Measurements from ENCODE around the gene FRMD5.

Gene FRMD5

GRCh38 chr15:43920254-43920600 is 274.8 kb downstream of the FRMD5 start:
- no peak for FAIRE-seq

DNA sequence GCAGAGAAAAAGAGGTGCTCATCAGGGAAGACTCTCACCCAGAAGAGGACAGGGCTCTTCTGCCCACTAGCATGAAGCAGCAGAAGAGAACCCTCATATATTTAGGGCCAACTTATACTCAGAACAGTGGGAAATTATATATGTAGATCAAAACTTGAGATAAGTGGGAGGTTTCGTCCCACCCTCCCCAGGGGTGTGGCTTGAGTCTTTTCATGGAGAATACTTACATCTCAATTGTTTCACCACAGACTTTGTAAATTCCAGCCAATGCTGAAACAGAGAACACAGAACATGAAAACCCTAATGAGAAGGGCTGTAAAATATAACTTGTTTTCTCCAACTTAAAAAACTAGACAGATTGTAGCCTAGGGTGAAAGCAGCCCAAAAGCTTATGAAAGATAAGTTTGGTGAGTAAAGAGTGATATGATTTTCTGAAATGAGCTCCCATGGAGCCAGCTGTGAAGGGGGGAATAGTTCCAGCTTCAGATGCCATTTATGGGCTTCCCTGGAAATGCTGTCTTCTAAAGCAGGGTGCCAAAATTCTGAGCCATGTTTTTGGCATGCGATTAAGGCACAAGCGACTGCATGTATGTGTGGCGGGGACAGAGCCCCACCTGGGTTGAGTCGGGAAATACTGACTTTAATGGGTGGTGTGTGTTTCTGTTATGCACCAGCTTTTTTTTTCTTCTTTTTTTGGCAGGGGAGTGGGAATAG is 275.4 kb downstream of the FRMD5 start:
- FAIRE-seq, result no peak

DNA sequence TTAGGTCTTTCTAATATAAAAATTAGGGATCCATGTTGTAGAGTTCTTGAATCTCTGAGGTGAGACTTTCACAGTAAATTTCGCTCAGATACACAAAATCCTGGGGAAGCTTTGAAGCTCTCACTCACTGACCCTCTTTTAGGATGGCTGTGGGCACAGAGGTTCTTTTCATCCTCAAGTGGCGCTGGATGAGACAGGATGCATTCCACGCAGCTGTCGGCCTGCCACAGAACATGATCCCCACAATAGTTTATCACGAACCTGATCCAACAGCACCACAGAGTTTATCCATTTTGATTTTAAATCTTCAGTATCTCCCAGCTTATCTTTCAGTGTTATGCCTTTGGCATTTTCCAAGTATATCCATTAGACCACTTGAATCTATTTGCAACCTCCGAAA is 276.4 kb downstream of the FRMD5 start:
- FAIRE-seq, result no peak

GRCh38 chr15:43916326-43916660 is 278.8 kb downstream of the FRMD5 start:
- no peak for FAIRE-seq

DNA sequence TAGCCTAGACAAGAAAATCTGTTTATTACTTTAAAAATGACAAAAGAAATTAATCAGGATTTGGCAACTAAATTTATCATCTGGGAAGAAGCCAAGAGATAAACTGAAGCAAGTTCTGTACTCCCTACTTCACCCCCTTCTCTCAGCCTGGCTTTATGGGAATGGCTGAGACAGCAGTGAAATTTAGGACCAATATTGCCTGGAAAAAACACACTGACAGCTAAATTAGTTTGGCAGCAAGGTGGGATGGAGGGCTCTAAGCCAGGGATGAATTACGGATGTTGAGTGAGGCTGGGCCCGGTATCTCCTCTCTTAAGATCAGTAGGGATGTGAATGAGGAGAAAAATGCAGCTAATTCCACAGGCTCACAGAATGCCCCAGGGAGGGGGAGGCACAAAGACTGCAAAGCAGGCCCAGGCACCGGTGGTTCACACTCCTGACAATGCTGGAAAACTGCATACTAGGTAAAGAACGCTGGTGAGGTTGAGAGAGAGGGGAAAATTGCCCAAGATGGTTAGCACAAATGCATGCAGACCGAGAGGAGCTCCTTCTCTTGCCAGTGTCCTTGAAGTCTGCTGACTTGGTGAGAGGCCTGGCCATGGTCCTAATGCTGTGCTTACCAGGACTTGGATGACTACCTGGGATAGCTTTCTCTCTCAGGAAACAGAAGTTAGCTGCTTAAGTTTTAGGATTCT is 279.3 kb downstream of the FRMD5 start:
- FAIRE-seq, result no peak

GRCh38 chr15:43913941-43914340 is 281.1 kb downstream of the FRMD5 start:
- no peak for FAIRE-seq

- FAIRE-seq, result no peak
These were observed 281.9 kb downstream of the FRMD5 start for GRCh38 chr15:43913026-43913780.

- FAIRE-seq, result no peak
These were observed 282.9 kb downstream of the FRMD5 start for GRCh38 chr15:43912208-43912607.

DNA sequence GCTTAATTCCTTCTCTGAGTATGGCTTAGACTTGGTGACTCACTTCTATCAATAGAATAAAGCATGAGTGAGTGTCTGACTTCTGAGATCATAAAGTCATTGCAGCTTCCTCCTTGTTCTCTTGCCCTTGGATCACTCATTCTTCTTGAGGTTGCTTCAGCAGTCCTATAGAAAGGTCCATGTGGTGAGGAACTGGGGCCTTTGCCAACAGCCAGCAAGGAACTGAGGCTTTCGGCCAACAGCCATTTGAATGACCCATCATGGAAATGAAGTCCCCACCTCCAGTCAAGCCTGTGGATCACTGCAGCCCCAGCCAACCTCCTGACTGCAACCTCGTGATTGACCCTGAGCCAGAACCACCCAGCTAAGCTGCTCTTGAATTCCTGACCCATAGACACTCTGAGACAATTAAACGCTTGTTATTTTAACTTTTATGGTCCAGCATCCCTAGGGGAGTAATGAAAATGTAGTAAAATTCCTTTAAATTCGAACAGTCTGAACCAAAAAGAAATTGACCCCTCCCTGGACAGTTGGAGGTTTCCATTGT is 283.8 kb downstream of the FRMD5 start:
- no peak for FAIRE-seq

DNA sequence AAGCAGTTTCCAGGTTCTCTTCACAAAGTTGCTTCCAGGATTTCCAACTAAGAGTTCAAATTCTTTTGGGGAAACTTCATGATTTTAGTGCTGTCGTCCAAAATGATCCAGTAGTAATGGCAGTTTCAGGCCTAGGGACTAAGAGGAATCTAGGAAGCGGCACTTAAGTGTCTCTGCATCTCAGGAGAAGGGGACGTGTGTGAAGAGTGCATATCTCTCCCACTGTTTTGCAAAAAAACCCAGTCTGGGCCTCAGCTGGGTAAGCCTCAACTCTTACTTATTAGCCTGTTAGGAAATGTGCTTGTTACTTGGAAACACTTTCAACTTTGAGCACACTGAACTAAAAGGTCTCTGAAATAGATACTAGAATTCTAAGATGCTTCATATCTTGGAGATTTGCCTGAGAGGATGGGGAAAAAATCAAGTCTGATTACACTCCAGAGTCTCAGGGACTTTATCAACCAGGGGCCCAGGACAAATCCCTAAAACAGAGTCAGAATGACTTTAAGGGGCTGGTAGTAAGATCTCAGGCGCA is 286.5 kb downstream of the FRMD5 start:
- FAIRE-seq, result no peak

DNA sequence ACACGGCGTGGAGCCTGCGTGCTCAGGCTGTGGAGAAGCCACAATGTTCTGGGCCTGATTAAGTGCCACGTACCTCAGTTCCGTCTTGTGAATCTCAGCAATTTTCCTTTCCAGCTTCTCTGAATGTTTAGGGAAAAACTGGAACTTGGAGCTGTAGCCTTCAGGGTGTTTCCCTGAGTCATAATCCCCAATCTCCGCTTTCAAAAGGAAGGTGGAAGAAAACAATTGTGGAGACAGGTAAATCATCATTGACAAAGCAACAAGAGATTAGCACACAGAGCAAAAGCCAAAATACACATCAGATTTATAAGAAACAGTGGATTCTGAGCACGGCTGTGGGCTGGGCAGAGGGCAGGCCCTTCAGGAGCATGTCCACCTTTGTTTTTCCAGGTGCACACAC is 289.3 kb downstream of the FRMD5 start:
- FAIRE-seq, result no peak

- FAIRE-seq, result no peak
These were observed 291.2 kb downstream of the FRMD5 start for GRCh38 chr15:43903864-43904290.

GRCh38 chr15:43901495-43901894 is 293.6 kb downstream of the FRMD5 start:
- no peak for FAIRE-seq

DNA sequence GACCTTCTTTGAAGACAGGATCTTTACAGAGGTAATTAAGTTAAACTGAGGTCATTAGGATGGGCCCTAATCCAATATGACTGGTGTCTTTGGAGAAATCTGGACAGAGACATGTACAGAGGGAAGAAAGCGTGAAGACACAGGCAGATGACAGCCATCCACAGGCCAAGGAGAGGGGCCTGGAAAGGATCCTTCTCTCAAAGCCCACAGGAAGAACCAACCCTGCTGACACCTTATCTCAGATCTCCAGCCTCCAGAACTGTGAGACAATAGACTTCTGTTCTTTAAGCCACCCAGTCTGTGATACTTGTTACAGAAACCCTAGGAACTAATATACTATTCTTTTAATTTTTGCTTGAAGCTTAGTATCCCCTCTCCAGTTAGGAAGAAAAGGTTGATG is 294.1 kb downstream of the FRMD5 start:
- no peak for FAIRE-seq

GRCh38 chr15:43899928-43900327 is 295.1 kb downstream of the FRMD5 start:
- no peak for FAIRE-seq

- FAIRE-seq, result no peak
These were observed 296.2 kb downstream of the FRMD5 start for GRCh38 chr15:43898891-43899290.

DNA sequence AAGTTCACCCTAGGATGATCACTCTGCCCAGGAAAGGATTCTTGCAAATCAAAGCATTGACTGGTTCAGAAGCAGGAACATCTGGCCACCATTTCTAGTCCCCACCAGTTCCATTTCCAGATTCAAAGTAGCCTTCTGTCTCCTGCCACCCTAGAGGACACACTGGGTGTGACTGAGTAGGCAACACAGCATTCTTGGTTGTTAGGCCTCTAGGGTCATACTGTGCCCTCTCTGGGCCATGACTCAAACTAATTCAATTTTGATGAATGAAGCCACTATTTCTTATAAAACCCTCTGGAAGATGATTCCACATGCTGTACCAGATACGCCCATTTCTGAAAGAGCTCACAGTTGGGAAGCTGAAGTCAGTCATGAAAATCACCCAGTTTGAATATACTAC is 298.5 kb downstream of the FRMD5 start:
- FAIRE-seq, result no peak

GRCh38 chr15:43895586-43895985 is 299.5 kb downstream of the FRMD5 start:
- no peak for FAIRE-seq

- FAIRE-seq, result no peak
These were observed 301.1 kb downstream of the FRMD5 start for GRCh38 chr15:43893956-43894355.

DNA sequence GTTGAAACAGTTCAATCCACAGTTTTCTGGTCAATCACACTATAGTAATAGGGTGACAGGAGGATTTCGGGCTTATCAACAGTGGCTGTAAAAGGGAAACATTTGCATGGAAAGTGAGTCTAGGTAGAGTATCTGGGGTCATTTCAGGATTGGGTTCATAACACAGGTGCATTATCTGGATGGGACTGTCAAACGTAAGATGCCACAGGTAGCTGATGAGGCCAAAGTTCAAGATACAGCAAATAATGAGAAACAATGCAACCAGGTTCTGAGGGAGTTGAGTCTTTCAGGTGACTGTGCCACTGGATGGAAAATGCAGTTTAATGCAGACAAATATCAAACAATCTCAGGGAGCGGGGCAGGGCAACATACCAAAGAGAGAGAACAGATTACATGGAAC is 306.0 kb downstream of the FRMD5 start:
- FAIRE-seq, result no peak

DNA sequence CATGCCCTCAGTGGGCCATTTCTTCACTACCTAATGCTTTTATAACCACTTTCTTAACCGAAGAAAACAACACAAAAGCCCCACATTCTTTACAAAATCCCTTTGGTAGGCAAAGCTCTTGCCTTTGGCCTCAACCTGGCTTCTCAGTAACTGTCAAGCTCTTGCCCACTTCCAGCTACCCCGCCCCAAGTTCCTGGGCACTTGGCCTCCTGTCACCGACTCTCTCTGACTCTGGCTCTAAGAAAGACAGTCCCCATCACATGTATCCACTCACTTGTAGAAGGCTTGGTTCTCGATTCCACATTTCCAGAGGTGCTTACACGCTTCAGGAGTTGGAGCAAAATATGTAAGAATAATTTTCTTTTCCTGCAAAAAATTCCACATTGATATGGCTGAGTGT is 307.2 kb downstream of the FRMD5 start:
- FAIRE-seq, result no peak

DNA sequence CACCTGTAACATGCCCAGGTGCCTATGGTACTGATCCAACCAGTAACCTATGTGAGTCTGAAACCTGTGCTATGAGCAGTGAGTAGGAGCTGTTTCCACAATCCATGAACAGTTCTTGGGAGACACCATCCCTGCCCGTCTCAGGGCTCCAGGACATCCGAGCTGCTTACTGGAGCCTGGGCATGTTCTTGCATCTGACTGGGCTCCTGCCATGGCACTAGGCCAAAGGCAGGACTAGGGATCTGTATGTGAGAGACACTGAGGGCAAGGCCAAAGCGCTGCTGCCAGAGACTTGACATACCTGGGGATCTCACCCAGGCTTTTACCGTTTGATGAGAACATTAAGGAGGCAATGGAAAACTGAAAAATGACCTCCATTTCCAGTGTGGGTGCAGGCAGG is 308.5 kb downstream of the FRMD5 start:
- no peak for FAIRE-seq

DNA sequence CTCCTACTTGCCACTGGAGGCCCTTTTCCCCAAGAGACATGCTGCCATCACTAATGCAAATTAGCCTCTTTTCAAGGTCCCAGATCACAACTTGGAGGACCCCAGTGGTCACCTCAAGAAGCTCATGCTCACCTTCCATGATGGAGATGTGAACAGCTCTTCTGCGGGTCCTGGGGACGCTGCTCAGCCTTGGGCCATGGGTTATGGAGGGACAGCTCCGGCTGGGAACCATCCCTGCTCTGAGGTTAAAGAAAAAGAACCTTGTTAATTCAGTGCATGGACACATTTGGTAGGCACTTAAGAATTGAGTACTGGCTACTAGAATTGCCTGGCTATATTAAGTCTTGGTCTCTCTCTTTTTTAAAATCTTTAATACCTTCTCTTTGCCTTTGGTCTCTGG is 311.5 kb downstream of the FRMD5 start:
- FAIRE-seq, result no peak

DNA sequence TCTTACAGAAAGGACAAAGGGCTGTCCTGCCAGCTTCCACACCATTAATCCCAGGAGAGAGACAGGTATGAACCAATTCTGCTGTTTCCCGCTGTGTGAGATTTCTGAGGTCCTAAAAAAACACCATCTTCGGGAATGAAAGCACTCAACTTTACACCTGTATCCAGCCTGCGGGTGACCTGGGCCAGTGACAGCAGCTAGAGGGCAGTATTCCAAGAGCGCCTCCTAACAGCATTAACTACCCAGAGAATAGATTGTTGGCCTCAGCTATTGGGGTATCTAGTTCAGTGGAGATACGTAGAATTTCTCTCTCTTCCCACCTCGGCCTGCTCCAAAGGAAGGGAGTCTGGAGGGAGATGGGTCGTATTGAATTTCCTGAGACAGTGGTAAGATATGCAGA is 313.1 kb downstream of the FRMD5 start:
- no peak for FAIRE-seq
